IPS DF 19.7 (cell line): Measurements from ENCODE around the gene RYR3.

Experiments
- DNase-seq: peaks from one replicate; pipeline ENCODE4 v3.0.0-alpha.2; 2013; ENCODE audit warnings: low read depth, low spot score

The RYR3 gene

GRCh38 chr15:33310481-33311311 is at the start of gene RYR3:
RYR3 (plus strand) TSS chr15:33310967; CDS start chr15:33311046, 79 bp downstream.
- no peak for DNase-seq

DNA sequence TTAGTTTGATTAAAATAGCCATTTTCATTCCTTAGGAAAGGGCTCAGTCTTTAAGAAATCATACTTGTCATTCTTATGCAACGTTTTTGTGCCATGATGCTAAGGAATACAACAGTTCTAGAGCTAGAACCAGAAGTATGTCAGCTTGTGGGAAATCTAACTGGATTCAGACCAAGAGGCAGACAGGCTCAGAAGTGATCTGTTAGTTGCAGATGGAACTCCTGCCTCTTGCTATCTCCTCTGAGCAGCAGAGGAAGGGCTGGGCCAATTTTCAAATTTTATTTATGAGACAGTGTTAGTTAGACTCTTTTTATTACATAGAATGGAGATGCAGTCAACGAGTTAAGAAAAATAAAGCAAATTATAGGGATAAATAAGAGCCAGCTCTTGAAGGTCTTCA is 48.5 kb upstream of the RYR3 start:
- DNase-seq = no peak

- no peak for DNase-seq
Observed at GRCh38 chr15:33277689-33278088, 33.1 kb upstream of the RYR3 start.

DNA sequence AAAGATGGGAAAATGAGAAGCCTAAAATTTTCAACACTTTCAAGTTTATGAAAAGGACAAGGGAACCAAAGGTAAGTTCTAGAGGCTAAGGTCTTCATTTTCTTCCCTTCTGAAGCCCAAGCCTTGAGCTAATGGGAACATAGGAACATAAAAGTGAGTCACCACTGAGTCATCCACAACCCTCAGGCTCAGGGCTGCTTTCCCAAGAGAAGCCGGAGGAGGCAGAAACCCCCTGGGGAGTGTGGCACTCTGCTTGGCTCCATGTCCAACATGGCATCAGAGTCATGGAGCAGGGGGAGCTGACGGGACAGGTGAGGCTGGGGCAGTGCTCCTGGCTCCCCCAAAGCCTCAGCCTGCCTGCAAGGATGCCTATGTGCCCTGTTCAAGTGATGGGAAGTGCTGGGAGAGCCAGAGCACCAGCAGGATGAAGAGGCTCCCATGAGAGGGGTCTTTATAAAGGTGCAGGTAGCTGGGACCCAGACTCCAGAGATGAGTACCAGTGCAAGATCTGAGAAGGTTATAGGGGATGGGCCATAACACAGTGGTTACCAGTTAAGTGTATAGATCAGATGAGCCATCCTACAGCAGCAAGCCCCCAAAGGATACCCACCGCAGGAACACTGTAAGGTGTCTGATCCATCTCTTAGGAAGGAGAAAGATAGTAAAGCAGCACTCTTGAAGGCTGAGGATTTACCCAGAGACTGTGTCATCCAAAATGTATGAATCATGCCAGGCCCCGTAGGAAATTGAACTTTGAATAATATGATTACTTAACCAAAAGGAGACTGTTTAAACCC is 31.8 kb upstream of the RYR3 start:
- DNase-seq = peak; percentile 54

DNA sequence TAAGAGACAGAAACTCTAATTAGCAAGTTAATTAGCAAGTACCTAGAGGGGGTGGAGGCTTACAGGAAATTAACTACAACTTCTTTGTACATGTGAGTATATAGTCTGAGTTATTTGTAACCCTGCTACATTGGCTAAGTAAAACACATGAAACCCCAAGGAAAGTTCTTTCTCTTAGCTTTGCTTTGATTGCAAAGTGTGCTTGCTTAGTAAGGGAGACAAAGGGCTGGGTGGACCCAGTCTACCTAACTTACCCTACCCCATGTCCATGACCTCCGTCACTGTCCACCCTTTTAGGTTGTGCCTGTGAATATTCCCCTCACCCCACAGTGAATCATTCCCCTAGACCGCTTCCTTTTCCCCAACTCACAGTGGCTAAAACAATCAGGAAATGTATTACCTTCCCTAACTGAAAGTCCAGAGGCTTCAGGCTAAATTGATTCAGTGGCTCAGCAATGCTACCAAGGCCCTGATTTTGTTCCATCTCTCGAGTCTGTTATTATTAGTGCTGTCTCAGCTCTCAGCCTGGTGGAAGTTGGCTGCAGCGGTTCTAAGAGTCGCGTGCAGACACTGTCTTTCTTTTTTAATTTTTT is 31.1 kb upstream of the RYR3 start:
- DNase-seq = no peak

DNA sequence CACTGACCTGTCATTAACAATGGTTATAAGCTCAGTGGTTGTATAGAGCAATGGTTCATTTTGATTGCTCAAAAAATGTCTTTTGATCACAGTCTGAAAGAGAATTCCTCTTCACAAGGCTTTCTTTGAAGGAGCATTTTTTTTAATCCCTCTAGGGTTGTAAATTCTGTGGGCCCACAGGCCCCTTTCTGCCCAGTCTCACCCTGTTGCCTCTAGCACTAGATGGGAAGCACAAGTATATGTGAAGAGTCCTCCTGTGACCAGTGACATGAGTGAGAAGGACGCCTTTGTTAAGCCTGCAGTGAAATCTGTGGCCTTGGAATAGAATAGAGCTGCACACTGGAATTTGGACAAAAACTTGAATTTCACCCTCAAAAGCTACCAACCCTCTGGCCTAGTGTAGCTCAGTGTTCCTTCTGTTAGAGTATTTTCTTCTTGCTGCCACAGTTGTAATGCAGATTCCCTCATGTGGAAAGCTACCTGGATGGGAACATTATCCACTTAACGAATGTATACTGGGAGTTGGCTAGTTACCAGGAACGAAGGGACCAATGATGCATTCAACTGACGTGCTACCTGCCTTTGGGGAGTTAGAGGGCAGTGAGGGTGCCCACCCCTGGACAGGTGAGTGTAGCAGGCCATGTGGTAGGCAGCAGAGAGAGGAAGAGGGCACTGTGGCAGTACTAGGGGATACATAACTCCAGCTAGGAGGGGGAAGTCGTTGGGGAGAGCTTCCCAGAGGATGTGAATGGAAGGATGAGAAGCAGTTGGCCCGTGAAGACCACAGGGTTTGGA is 28.3 kb upstream of the RYR3 start:
- no peak for DNase-seq

- no peak for DNase-seq
Observed at GRCh38 chr15:33283576-33283975, 27.2 kb upstream of the RYR3 start.

- no peak for DNase-seq
Observed at GRCh38 chr15:33284336-33284735, 26.4 kb upstream of the RYR3 start.

- DNase-seq = no peak
Observed at GRCh38 chr15:33292717-33293307, 18.0 kb upstream of the RYR3 start.

DNA sequence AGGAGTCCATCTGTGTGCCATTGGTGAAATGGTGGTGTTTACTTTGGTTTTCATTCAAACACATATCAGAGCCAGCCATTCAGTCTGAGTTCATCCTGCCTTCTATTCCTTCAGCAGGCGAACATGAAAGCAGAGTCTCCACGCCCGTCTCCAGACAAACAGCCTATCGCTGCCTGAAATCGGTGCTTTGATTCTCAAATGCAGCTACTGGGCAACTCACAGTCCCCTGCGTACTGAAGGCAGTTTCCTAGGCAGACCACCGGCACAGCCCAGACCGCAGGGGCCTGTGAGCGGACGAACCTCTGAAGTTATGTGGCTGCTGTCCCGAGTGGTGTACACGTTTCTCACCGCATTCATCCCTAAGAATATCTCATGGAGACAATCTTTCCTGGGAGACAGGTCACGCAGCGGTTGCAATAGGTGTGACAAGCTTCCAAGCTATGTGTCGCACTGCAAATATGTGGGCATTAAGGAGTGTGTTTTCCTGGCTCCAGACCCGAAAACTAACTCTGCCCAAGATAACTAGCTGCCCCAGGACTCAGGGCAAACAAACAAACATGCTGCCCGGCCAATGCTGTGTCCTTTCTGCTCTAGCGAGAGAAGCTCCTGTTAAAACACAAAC is 16.9 kb upstream of the RYR3 start:
- no peak for DNase-seq

GRCh38 chr15:33296050-33296449 is 14.7 kb upstream of the RYR3 start:
- DNase-seq = no peak

DNA sequence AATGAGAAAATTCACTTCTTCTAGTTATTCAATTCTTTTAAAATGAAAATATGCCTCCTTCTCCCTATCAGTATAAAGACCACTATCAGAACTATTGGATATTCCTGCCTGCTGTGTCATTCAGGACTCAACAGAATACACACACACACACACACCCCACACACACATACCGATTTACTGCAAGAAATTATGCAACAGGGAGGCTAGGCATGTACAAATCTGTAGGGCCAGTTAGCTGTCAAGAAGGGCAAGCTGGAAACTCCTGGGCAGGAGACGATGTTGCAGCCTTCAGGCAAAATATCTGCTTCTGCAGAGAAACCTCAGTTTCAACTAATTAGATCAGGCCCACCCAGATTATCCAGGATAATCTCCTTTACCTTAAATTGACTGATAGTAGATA is 13.9 kb upstream of the RYR3 start:
- no peak for DNase-seq

GRCh38 chr15:33298631-33299030 is 12.1 kb upstream of the RYR3 start:
- DNase-seq = no peak

DNA sequence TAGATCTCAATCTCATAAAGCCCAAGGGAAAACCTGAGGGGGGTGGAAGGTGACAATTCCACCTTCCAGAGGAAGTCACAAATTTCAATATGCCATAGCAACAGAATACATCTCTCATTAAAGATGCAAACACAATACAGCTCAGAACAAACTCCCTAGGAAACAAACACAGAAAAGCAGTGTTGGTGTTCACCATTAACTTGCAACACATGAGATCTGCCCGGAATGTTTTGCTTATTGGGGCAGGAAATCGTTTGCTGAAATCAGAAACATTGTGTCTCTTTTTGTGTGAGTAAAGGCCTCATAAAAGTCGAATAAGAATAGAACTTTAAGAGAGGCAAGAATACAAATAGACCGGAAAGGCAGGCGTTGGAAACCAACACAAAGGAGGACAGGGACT is 5.8 kb upstream of the RYR3 start:
- DNase-seq = no peak

- DNase-seq = no peak
Observed at GRCh38 chr15:33309602-33310276, 1.0 kb upstream of the RYR3 start.

DNA sequence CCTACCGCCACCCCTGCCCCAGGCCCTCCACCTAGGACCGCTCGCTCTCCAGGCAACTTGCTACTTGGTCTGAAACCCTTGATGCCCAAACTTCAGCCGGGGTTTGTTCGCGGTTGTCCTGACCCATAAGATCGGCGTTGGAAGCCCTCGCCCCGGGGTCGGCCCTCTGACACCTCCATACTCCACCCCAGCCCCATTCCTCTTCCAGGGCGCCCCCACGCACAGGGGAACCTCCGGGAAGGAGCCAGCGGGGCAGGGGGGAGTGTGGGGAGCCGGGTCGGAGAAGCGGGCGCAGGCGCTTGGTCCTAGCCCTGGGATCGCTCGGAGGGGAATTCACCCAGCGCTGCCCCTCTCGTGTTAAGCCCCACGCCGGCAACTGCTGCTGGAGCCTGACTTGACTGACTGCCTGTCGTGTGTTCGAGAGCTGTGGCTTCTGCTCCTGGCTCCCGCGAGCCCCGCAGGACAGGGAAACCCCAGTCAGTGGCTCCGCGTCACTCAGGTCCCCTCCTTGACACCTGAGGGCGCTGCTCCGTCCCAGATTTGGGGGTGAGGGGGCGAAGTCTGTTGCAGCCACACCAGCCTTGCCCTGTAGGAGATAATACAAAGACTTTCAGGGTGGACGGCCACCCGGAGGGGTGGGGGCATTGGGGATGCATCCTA is 675 bp downstream of the RYR3 start:
- no peak for DNase-seq

DNA sequence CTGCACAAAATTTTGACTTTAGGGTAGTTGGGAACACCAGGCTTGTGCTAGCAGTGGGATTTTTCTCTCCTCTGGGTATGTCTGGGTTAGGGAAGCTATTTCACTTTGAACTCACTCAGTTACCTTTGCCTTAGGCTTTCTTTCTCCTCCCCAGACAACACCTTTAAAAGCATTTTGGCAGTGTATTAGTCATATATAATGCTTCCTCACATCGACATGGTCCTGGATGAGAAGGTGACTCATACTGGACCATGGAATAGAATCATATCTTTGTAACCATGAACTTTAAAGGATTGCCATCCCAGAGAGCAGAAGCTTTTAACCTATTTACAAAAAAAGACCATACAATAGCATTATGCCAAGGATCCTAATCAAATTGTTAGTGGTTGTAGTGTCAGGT is 2.7 kb downstream of the RYR3 start:
- DNase-seq = no peak

GRCh38 chr15:33314069-33314468 is 3.3 kb downstream of the RYR3 start:
- no peak for DNase-seq

GRCh38 chr15:33315044-33315443 is 4.3 kb downstream of the RYR3 start:
- DNase-seq = no peak

DNA sequence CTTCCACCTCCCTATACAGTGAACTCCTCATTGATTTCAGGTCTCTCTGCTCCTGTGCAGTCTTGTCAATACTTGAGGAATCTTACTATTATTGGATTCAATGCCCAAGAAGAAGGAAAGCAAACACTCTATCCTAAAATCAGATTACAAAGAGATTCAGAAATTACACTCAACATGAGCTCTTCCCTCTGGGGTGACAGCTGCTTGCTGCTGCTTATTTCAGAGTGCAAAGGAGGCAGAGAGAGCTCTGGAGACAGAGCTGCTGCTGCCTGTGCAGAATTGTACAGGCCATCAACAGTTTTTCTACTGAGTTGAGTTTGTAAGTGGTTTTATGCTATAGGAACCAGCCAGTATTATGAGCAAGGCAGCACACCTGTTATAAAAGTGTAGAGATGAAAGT is 7.1 kb downstream of the RYR3 start:
- DNase-seq = no peak
